Osteocyte (in vitro differentiated cells): ENCODE data around the gene DCST1. TPM values are rescaled to one million over a fixed set of nuclear protein-coding genes. Genes with fewer than 3 reads are reported as not detected.

Experiments
- DNase-seq: peaks from one replicate; pipeline ENCODE4 v3.0.0; 2021; ENCODE audit warnings: mixed read lengths; ENCODE audit not compliant: unreplicated experiment; ENCODE audit errors: extremely low spot score
- H3K27ac Mint-ChIP-seq: one replicate; pipeline ENCODE4 v1.8.0; 2021; ENCODE audit warnings: mild to moderate bottlenecking, mixed read lengths; ENCODE audit not compliant: unreplicated experiment
- H3K27me3 Mint-ChIP-seq: one replicate; pipeline ENCODE4 v1.8.0; 2021; ENCODE audit warnings: mixed read lengths; ENCODE audit not compliant: unreplicated experiment
- H3K36me3 Mint-ChIP-seq: one replicate; pipeline ENCODE4 v1.8.0; 2021; ENCODE audit warnings: mixed read lengths; ENCODE audit not compliant: unreplicated experiment
- H3K4me1 Mint-ChIP-seq: one replicate; pipeline ENCODE4 v1.8.0; 2021; ENCODE audit warnings: mixed read lengths; ENCODE audit not compliant: unreplicated experiment
- H3K4me3 Mint-ChIP-seq: one replicate; pipeline ENCODE4 v1.8.0; 2021; ENCODE audit warnings: mild to moderate bottlenecking, moderate library complexity, mixed read lengths; ENCODE audit not compliant: unreplicated experiment
- H3K9me3 Mint-ChIP-seq: one replicate; pipeline ENCODE4 v1.8.0; 2021; ENCODE audit warnings: mixed read lengths; ENCODE audit not compliant: unreplicated experiment
- total RNA-seq: library from RNA; stranded (reverse); gene quantifications from 2 replicates; pipeline ENCODE4 v1.2.1, GENCODE V29; 2021
- TF ChIP-seq, protein P1 (sequence below): fragments of 200-600 bp; sonication (generic); IDR thresholded peaks from 2 replicates; pipeline ENCODE4 v1.5.0; 2021; ENCODE audit warnings: antibody characterized with exemption, mild to moderate bottlenecking, moderate library complexity

DCST1 gene
- total RNA-seq, 1 donor from 2014 or later: not detected

- TF ChIP-seq, protein P1, sequence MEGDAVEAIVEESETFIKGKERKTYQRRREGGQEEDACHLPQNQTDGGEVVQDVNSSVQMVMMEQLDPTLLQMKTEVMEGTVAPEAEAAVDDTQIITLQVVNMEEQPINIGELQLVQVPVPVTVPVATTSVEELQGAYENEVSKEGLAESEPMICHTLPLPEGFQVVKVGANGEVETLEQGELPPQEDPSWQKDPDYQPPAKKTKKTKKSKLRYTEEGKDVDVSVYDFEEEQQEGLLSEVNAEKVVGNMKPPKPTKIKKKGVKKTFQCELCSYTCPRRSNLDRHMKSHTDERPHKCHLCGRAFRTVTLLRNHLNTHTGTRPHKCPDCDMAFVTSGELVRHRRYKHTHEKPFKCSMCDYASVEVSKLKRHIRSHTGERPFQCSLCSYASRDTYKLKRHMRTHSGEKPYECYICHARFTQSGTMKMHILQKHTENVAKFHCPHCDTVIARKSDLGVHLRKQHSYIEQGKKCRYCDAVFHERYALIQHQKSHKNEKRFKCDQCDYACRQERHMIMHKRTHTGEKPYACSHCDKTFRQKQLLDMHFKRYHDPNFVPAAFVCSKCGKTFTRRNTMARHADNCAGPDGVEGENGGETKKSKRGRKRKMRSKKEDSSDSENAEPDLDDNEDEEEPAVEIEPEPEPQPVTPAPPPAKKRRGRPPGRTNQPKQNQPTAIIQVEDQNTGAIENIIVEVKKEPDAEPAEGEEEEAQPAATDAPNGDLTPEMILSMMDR: no peak
- Mint-ChIP-seq H3K4me3 (no peak overlapping the region), H3K4me1 (peaks cover 38% of the 10 kb centered on the region), H3K27me3 (no peaks in the 10 kb centered on the region), H3K27ac (peak overlapping the region; percentile 64), H3K36me3 (no peaks in the 10 kb centered on the region), H3K9me3 (no peaks in the 10 kb centered on the region)
- no peak for DNase-seq
These were observed 14.8 kb upstream of the DCST1 start for GRCh38 chr1:155018617-155019348.

GRCh38 chr1:155019377-155020245 lies 14.0 kb upstream of the DCST1 start:
- Mint-ChIP-seq H3K36me3 (no peaks in the 10 kb centered on the region), H3K9me3 (no peaks in the 10 kb centered on the region), H3K27ac (peak overlapping the region; percentile 64)

GRCh38 chr1:155022136-155022926 lies 11.3 kb upstream of the DCST1 start:
- DNase-seq: no peak
- Mint-ChIP-seq H3K4me3 (no peak overlapping the region), H3K9me3 (no peaks in the 10 kb centered on the region), H3K36me3 (no peaks in the 10 kb centered on the region), H3K27me3 (no peaks in the 10 kb centered on the region), H3K27ac (no peak overlapping the region), H3K4me1 (peaks cover 34% of the 10 kb centered on the region)
- TF ChIP-seq, protein P1: no peak

More at GRCh38 chr1:155019377-155020245, 14.0 kb upstream of the DCST1 start:
- TF ChIP-seq, protein P1: no peak
- H3K4me3 Mint-ChIP-seq: no peak overlapping the region
- peaks cover 38% of the 10 kb centered on the region for H3K4me1 Mint-ChIP-seq
- no peak for DNase-seq
- no peaks in the 10 kb centered on the region for H3K27me3 Mint-ChIP-seq

GRCh38 chr1:155022927-155023236 lies 10.7 kb upstream of the DCST1 start:
- no peak overlapping the region for H3K4me3 Mint-ChIP-seq
- no peak for DNase-seq
- H3K36me3 Mint-ChIP-seq: no peaks in the 10 kb centered on the region
- TF ChIP-seq, protein P1: no peak
- H3K4me1 Mint-ChIP-seq: peaks cover 29% of the 10 kb centered on the region
- H3K27me3 Mint-ChIP-seq: no peaks in the 10 kb centered on the region
- no peaks in the 10 kb centered on the region for H3K9me3 Mint-ChIP-seq
- no peak overlapping the region for H3K27ac Mint-ChIP-seq
